HG02798 (cell line): ENCODE results near the gene SYTL1.

Experiments used
- ATAC-seq: cut with Tn5 transposase; IDR thresholded peaks from one replicate; pipeline ENCODE4 v1.9.1; 2021; ENCODE audit warnings: mild to moderate bottlenecking; ENCODE audit not compliant: unreplicated experiment, poor library complexity

SYTL1 gene

DNA sequence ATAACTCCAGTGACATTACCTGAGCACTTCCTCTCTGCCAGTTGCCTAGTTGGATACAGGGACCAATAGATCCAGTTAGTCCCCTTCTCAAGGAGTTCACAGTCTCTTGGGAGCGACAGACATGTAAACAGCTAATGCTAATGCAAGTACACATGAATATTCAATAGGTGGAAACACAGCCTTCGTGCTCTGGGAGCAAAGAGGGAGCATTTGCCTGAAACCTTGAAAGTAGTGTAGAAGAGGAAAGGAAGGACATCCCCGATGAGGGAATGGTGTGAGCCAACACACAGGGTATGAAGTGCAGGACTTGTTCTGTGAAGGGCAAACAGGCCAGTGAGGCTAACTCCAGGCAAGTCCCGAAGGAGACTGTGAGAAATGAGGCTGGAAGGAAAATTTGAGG lies 23.7 kb upstream of the SYTL1 start:
- no peak for ATAC-seq

DNA sequence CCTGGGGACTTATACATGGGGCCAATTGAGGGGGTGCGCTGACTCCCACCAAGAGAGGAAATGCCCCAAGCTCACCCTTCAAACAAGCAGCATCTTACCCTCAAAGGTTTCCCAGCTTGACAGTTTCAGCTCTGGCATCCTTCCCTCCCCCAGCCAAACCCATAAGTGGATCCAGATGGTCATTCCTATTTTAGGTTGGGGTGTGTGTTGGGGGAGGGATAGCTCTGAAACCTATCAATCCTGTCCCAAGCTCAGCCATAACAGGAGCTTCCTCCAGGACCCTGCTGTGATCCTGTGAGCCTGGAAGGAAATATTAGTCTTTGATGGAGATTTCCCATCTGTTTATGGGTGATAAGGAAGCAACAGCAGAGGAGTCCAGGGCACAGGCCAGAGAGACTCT lies 23.2 kb upstream of the SYTL1 start:
- ATAC-seq: no peak

DNA sequence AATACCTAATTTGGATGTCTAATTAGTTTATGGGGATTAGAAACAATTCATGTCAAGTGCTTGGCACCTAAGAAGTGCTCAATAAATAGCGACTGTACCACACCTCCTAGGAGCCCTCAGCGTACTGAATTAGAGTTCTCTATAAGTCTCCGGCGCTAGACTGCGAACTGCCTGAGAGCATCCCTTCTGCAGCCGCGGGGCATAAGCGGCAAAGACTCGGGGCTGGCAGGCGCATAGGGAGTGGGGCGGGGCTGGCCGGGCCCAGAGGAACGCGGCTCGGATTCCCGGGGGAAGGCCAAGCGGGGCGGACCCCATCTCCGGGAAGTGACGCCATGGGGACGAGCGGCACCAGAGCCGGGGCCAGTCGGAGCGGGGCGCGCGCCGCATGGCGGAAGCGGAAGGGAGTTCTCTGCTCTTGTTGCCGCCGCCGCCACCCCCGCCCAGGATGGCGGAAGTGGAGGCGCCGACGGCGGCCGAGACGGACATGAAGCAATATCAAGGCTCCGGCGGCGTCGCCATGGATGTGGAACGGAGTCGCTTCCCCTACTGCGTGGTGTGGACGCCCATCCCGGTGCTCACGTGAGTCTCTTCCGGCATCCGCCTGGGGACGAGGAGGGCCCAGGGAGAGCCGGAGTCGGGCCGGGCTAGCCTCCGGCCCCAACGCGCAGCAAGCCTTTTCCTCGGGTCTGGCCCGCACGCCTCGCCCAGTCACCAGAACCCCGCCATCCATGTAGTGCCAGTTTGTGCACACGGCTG lies 19.8 kb upstream of the SYTL1 start, which contains the start of gene TMEM222:
Gene TMEM222 (plus strand): TSS at position 351 of the 756 bp plus-strand sequence. CDS start 35 bp downstream, at position 386.
- ATAC-seq: peak; percentile 97

DNA sequence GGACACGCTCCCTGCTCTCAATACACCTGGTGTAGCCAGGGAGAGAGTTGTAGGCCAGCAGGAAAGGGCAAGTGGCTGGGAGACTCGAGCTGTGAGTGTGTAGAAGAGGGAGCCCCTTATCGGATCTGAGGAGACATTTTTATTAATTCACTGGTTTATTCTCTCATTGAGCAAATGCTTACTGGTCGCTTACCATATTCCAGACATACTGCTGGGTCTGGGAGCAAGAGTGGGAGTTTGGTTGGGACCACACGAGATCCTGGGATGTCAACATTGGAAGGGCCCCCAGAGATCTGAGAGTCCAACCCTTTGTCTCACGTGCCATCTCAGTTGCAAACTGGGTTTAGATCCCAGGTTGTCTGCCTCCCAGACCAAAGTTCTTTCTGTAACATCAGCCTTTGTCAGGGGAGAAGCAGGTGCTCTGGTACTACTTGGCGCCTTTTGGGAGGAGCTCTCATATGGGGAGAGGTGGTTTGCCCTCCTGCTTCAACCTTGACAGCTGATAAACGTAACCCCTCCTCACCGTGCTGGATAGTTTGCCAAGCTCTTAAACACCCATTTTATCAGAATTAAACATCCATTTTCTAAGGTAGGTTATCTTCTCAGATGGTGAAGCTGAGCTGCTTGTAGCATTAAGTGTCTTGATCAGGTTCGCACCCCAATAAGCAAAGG lies 19.1 kb upstream of the SYTL1 start:
- no peak for ATAC-seq

DNA sequence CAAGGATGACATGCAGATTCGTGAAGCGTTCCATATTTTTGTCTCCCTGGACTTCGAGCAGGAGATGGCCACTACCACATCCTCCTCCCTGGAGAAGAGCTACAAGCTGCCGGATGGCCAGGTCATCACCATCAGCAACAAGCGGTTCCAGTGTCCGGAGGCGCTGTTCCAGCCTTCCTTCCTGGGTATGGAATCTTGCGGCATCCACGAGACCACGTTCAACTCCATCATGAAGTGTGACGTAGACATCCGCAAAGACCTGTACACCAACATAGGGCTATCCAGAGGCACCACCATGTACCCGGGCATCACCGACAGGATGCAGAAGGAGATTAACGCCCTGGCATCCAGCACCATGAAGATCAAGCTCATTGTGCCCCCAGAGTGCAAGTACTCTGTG lies 16.5 kb upstream of the SYTL1 start:
- ATAC-seq: no peak

DNA sequence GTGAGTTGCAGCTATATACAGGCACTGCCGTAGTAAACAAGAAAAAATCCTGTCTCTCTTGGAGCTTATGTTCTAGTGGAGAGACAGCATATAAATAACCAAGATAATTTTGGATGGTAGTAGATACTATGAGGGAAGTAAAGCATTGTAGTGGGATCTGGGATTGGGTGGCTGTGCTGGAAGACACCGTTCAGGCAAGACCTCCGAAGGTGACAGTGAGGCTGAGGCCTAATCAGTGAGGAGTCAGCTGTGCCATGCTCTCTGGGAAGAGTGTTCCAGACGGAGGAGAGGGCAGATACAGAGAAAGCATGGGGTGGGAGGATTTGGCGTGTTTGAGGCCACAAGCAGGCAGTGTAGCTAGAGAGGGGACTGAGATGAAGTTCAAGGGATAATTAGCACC lies 13.9 kb upstream of the SYTL1 start:
- no peak for ATAC-seq

- no peak for ATAC-seq
These were observed 11.0 kb upstream of the SYTL1 start for GRCh38 chr1:27330786-27331185.

DNA sequence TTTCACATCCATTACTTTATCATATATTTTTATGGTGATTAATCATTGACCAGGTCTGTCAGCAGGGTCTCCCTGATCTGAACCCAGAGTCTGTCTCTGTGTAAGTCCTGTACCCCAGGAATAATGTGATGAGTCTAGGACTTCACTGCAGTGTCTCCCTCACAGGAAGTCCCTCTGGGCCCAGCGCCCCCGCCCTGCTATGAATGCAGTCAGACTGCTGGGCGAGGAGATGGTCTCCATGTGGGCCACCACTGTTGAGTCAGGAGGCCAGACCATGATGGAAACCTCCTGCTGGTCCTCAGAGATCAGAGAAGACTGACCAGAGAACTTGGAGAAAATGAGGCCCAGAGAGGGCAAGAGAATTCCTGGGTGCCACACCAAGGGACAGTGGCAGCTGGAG lies 10.4 kb upstream of the SYTL1 start:
- no peak for ATAC-seq

DNA sequence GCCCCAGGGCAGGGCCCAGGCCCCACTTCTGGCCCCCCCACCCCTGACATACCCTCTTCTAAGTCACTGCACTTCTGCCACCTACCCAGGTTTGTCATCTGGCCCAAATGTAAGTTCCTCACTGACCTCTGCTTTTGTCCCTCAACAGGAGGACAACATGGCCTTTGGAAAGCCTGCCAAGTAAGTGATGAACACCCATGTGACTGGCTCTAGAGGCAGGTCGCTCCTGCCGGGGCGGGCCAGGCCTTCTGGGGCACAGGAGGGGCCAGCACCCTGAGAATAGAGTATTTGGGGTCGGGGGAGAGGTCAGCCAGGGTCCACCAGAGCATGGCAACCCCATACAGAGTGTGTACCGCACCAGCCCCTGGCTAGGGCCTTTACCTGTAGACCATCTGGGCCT lies 9.9 kb upstream of the SYTL1 start:
- no peak for ATAC-seq

GRCh38 chr1:27332536-27333281 lies 9.1 kb upstream of the SYTL1 start:
- no peak for ATAC-seq

DNA sequence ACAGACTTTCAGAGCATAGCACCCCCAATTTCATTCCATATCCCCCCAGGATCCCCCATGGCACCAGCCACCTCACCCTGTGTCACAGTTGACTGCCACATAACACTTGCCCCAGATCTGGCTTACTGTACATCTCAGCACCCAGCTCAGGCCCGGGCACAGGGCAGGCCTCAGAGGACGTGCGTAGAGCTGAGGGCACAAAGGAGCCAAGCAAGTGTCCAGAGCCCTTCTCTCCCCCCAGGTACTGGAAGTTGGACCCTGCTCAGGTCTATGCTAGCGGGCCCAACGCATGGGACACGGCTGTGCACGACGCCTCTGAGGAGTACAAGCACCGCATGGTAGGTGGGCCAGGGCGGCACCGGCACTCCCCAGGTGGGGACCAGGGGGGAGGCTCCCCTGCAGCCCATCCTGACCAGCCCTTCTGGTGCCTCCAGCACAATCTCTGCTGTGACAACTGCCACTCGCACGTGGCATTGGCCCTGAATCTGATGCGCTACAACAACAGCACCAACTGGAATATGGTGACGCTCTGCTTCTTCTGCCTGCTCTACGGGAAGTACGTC lies 8.0 kb upstream of the SYTL1 start:
- no peak for ATAC-seq

DNA sequence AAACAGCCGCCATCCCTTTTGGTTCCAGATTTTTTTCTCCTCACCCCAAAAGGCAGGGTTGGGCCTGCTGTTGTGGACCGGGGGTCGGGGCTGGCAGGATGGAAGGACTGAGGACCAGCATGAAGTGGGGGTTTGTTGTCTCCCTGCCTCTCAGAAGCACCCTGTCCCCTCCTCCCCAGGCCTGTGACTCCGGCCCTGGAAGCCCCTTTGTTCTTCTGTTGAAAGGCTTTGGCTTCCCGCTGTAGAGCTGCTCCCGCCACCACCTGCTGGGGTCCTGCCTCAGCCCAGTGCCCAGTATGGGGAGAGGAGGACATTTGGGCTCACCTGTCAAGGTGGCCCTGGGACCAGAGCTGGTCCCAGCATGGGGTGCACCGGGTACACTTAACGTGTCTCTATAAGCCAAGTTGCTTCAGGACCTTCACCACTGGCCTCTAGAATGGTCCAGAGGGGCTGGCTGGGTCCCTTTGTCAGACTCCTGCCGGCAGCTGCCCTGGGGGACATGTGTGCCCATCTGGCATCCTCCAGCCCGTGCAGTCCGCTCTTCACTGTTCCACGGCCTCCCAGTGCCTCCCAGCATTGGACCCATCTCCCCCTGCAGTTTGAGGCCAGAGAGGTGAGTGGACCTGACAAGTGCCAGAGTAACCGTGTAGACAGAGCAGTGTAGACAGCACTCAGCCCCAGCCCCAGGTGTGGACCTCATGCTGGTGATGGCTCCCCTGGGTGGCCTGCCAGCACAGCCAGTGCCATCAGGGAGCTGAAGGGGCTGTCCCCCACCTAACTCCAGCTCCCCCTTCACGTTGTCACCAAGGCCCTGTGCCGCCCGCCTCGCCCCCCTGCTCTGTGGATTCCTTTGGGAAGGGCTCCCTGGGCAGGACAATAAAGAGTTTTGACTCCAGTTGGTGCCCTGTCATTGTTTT lies 6.1 kb upstream of the SYTL1 start:
- no peak for ATAC-seq

GRCh38 chr1:27336756-27337155 lies 5.1 kb upstream of the SYTL1 start:
- ATAC-seq: no peak

DNA sequence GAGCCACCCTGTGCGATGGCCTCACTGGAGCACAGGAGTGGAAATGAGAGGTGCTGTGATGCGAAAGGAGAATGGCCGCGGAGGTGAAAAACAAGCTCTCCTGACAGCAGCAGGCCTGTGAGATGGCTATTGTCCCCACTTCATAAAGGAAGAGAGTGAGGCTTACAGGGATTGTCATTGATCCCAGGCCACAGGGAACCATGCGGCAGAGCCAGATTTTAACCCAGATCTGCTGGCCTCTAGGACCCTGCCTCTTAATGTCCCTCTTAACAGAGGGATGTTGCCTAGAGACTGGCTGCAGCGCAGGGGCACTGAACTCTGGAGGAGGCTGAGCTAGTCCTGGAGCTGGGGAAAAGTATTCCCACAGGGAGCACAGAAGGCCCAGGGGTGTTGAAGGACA lies 3.1 kb upstream of the SYTL1 start:
- no peak for ATAC-seq

- ATAC-seq: no peak
These were observed 2.6 kb upstream of the SYTL1 start for GRCh38 chr1:27339213-27339612.

GRCh38 chr1:27342391-27342777 lies 562 bp downstream of the SYTL1 start:
- ATAC-seq: no peak

DNA sequence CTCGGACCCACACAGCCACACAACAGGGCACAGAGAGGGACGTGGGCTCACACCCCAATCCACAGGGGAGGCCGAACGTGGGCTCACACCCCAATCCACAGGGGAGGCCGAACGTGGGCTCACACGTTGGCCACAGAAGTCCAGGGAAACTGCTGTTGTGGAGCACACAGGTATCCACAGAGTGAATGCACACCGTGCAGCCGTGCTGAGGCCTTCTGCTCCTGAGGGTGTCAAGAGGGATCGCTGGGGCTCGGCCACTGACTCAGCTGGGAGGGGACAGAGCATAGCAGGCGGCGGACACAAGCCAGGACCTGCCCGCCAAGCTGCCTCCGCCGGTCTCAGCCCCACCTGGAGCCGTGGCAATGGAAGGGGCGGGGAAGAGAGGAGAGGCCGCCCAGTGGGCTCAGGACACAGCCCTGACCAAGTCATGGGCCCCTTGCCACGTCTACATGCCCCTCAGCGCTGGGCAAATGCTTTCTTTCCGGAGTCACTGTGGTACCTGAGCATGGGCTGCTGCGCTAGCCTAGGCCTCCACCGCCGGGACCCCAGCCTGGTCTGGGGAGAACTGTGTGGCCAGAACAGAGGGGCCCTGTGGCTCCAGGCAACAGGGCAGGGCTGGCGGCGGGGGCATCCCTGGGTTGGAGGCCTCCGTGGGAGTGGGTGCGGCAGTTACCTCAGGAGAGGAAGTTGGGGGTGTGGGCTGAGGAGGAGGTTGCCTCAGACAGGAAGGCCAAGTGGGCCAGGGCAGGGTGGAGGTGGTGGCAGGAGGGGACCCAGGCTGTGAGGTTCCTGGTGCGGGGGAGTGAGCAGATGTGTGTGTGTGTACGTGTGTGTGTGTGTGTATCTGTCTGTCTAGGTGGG lies 1.2 kb downstream of the SYTL1 start:
- ATAC-seq: no peak

- no peak for ATAC-seq
These were observed 1.8 kb downstream of the SYTL1 start for GRCh38 chr1:27343639-27344025.

- ATAC-seq: no peak
These were observed 3.5 kb downstream of the SYTL1 start for GRCh38 chr1:27345272-27345671.
